Smooth muscle cell (in vitro differentiated cells): ENCODE results near the gene ASTN2. TPM values are rescaled to one million over a fixed set of nuclear protein-coding genes. Genes with fewer than 3 reads are reported as not detected.

Experiments
- DNase-seq: peaks from one replicate; lab custom pipeline; 2025; ENCODE audit not compliant: unreplicated experiment; lab: John Stamatoyannopoulos, UW
- H2AFZ ChIP-seq: fragments of 200-600 bp; sonication (generic); 2 replicates; pipeline ENCODE4 v1.6.0; 2016; ENCODE audit warnings: antibody characterized with exemption, low read depth, mild to moderate bottlenecking
- H3F3A ChIP-seq: fragments of 200-600 bp; sonication (generic); 2 replicates; pipeline ENCODE4 v1.6.0; 2017; ENCODE audit warnings: antibody characterized with exemption, low read depth
- H3K27ac ChIP-seq: fragments of 200-600 bp; sonication (generic); 2 replicates; pipeline ENCODE4 v1.5.1; 2016; ENCODE audit warnings: low read depth, mild to moderate bottlenecking
- H3K27me3 ChIP-seq: fragments of 200-600 bp; sonication (generic); 2 replicates; pipeline ENCODE4 v1.6.1; 2016; ENCODE audit warnings: low read depth, mild to moderate bottlenecking
- H3K36me3 ChIP-seq: fragments of 200-600 bp; sonication (generic); 2 replicates; pipeline ENCODE4 v1.5.1; 2016; ENCODE audit warnings: low read depth
- H3K4me1 ChIP-seq: fragments of 200-600 bp; sonication (generic); 2 replicates; pipeline ENCODE4 v1.5.1; 2016; ENCODE audit warnings: low read depth
- H3K4me2 ChIP-seq: fragments of 200-600 bp; sonication (generic); 2 replicates; pipeline ENCODE4 v1.6.0; 2016; ENCODE audit warnings: mild to moderate bottlenecking
- H3K4me3 ChIP-seq: fragments of 200-600 bp; sonication (generic); 2 replicates; pipeline ENCODE4 v1.5.1; 2016; ENCODE audit warnings: mild to moderate bottlenecking
- H3K79me2 ChIP-seq: fragments of 200-600 bp; sonication (generic); 2 replicates; pipeline ENCODE4 v1.6.0; 2016; ENCODE audit warnings: low read depth, mild to moderate bottlenecking
- H3K9ac ChIP-seq: fragments of 200-600 bp; sonication (generic); 2 replicates; pipeline ENCODE4 v1.6.0; 2016; ENCODE audit warnings: low read depth
- H3K9me3 ChIP-seq: fragments of 200-600 bp; sonication (generic); replicated peaks from 2 replicates; pipeline ENCODE4 v1.5.1; 2016; ENCODE audit warnings: low read depth
- H4K20me1 ChIP-seq: fragments of 200-600 bp; sonication (generic); 2 replicates; pipeline ENCODE4 v1.6.0; 2016; ENCODE audit warnings: low read depth
- CTCF ChIP-seq: fragments of 200-600 bp; sonication (generic); IDR thresholded peaks from 2 replicates; pipeline ENCODE4 v1.5.1; 2017; ENCODE audit warnings: borderline replicate concordance, mild to moderate bottlenecking, antibody characterized with exemption; ENCODE audit not compliant: insufficient read depth, poor library complexity, severe bottlenecking
- WGBS: methylation state at CpG from one replicate; pipeline ENCODE4 v1.1.7; 2016; ENCODE audit warnings: low lambda C conversion rate; 5-methylcytosine and 5-hydroxymethylcytosine counted together
- polyA plus RNA-seq: library from polyadenylated mRNA; unstranded; fragments of >200 nt; fragmentation: Nextera tagmentation; extraction: Ambion mirVana; gene quantifications from 2 replicates; pipeline ENCODE4 v1.2.1, GENCODE V29; 2016
- total RNA-seq: library from RNA; depleted of rRNA; stranded (reverse); fragments of >200 nt; gene quantifications from 2 replicates; pipeline ENCODE4 v1.2.3, GENCODE V29; 2014

ASTN2 gene
- total and polyA plus RNA-seq, 2 experiments from 2014 or later = 6.5 to 6.7 TPM

- WGBS = 71% methylated on average over 6 of the region's 6 CpGs
- no peak overlapping the region for H3K4me3 ChIP-seq
- TF ChIP-seq CTCF = no peak
- H3K9ac ChIP-seq = no peak overlapping the region
- H3K79me2 ChIP-seq = no peaks in the 10 kb centered on the region
- no peak overlapping the region for H3K27ac ChIP-seq
- H2AFZ ChIP-seq = no peak overlapping the region
- H3K36me3 ChIP-seq = no peaks in the 10 kb centered on the region
- no peaks in the 10 kb centered on the region for H3K4me1 ChIP-seq
- no peaks in the 10 kb centered on the region for H3K27me3 ChIP-seq
- no peak for DNase-seq
- H3K4me2 ChIP-seq = no peak overlapping the region
- no peaks in the 10 kb centered on the region for H3K9me3 ChIP-seq
- no peaks in the 10 kb centered on the region for H4K20me1 ChIP-seq
- no peaks in the 10 kb centered on the region for H3F3A ChIP-seq
These were observed 781.6 kb downstream of the ASTN2 start for GRCh38 chr9:116632990-116633838.

GRCh38 chr9:116629634-116630033, 785.2 kb downstream of the ASTN2 start:
- 56% methylated on average over 3 of the region's 3 CpGs for WGBS
- TF ChIP-seq CTCF = no peak
- H3K4me1 ChIP-seq = no peaks in the 10 kb centered on the region

GRCh38 chr9:116628716-116629115, 786.1 kb downstream of the ASTN2 start:
- H3K9ac ChIP-seq = no peak overlapping the region
- H3K79me2 ChIP-seq = no peaks in the 10 kb centered on the region
- WGBS = 65% methylated on average over 4 of the region's 4 CpGs
- H3K27ac ChIP-seq = no peak overlapping the region
- H3K4me3 ChIP-seq = no peak overlapping the region
- no peaks in the 10 kb centered on the region for H3F3A ChIP-seq
- no peak for TF ChIP-seq CTCF
- no peak for DNase-seq
- no peaks in the 10 kb centered on the region for H3K9me3 ChIP-seq
- no peaks in the 10 kb centered on the region for H3K36me3 ChIP-seq
- no peaks in the 10 kb centered on the region for H3K27me3 ChIP-seq
- no peaks in the 10 kb centered on the region for H4K20me1 ChIP-seq
- H3K4me1 ChIP-seq = no peaks in the 10 kb centered on the region
- H2AFZ ChIP-seq = no peak overlapping the region
- H3K4me2 ChIP-seq = no peak overlapping the region

More at GRCh38 chr9:116629634-116630033, 785.2 kb downstream of the ASTN2 start:
- no peaks in the 10 kb centered on the region for H3K36me3 ChIP-seq
- DNase-seq = no peak
- H3K4me2 ChIP-seq = no peak overlapping the region
- H3K9ac ChIP-seq = no peak overlapping the region
- H3K27me3 ChIP-seq = no peaks in the 10 kb centered on the region
- no peaks in the 10 kb centered on the region for H4K20me1 ChIP-seq
- H2AFZ ChIP-seq = no peak overlapping the region
- H3F3A ChIP-seq = no peaks in the 10 kb centered on the region
- no peak overlapping the region for H3K4me3 ChIP-seq
- H3K79me2 ChIP-seq = no peaks in the 10 kb centered on the region
- no peaks in the 10 kb centered on the region for H3K9me3 ChIP-seq
- H3K27ac ChIP-seq = no peak overlapping the region

GRCh38 chr9:116627433-116627832, 787.4 kb downstream of the ASTN2 start:
- no peak for DNase-seq
- H3K9ac ChIP-seq = no peak overlapping the region
- no peaks in the 10 kb centered on the region for H3F3A ChIP-seq
- H3K79me2 ChIP-seq = no peaks in the 10 kb centered on the region
- H3K27ac ChIP-seq = no peak overlapping the region
- H4K20me1 ChIP-seq = no peaks in the 10 kb centered on the region
- no peaks in the 10 kb centered on the region for H3K36me3 ChIP-seq
- H3K9me3 ChIP-seq = no peaks in the 10 kb centered on the region
- no peak overlapping the region for H2AFZ ChIP-seq
- TF ChIP-seq CTCF = no peak
- WGBS = 97% methylated on average over 2 of the region's 2 CpGs
- H3K4me2 ChIP-seq = no peak overlapping the region
- H3K4me1 ChIP-seq = no peaks in the 10 kb centered on the region
- H3K4me3 ChIP-seq = no peak overlapping the region
- no peaks in the 10 kb centered on the region for H3K27me3 ChIP-seq
